Activated CD4-positive, alpha-beta T cell treated with anti-CD3 and anti-CD28 coated beads, Interleukin-2, amount 50 U/mL, for 48 hours (primary cell): Measurements from ENCODE around the gene C1GALT1C1L.
A peak's percentile ranks its signal among the peaks of the same experiment; 100 is the strongest.
"Not testable (repeated sequence)": the region's sequence is repeated elsewhere in the genome, so short reads cannot be mapped to it uniquely, and the experiment has no call there.

Experiments
- DNase-seq, 2 experiments: peaks; one replicate each; pipeline ENCODE4 v3.0.0-alpha.2; 2020

Gene C1GALT1C1L

DNA sequence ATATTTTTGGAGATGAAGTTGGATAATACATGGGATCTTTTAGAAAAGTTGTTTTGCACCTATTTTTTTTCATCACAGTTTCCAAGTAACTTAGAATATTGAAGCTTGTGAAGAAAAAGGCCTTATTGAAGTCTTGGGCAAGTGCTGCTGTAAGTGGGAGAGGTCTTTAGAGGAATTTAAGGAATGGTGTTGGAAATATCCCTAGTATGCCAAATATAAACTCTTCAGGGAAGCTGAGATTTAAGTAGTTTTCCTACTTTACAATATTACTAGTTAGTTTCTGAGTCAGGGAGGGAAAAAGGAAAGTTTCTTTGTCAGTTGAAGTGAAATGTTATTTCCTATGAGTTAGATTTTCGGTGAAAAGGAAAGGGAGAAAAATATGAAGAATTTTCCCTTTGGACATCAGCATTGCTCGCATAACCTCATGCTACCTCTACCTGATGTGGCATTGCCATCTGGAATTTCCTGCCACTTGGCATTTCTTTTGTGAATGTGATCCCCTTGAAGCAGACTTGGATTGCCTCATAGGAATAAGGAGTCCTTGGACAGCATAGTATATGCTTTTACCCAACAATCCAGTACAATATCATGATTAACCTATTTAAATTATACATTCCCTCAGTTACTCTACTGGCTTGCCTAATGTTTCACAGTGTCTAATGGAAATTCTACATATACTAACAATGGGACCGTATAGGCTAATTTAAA, 27.1 kb downstream of the C1GALT1C1L start:
- DNase-seq: no peak

DNA sequence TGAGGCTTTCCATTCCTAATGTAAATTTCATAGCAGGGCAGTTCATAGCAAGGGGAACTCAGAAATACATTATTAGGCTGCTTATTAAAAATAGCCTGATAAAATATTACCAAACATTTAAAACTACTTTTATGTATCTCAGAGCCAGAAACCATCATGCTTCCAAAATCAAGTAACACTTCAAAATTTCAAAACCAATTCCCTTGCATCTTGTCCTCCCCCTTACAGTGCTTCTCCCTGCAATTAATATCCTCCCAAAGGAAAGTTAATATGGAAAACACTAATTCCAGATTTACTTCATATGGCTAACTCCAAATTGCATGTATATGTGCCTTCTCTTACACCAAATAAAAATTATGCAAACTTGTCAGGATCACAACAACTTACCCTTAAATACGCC, 32.5 kb downstream of the C1GALT1C1L start:
- no peak for DNase-seq

DNA sequence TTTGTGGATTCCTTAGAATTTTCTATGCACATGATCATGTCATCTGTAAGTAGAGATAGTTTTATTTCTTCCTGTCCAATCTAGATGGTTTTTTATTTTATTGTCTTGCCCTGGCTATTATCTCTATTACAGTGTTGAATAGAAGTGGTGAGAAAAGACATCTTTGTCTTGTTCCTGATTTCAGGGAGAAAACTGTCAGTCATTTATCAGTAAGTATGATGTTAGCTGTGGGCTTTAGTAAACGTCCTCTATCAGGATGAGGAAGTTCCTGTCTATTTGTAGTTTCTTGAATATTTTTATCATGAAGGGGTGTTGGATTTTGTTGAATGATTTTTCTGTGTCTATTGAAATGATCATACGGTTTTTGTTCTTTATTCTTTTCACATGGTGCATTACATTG, 33.9 kb downstream of the C1GALT1C1L start:
- no peak for DNase-seq

DNA sequence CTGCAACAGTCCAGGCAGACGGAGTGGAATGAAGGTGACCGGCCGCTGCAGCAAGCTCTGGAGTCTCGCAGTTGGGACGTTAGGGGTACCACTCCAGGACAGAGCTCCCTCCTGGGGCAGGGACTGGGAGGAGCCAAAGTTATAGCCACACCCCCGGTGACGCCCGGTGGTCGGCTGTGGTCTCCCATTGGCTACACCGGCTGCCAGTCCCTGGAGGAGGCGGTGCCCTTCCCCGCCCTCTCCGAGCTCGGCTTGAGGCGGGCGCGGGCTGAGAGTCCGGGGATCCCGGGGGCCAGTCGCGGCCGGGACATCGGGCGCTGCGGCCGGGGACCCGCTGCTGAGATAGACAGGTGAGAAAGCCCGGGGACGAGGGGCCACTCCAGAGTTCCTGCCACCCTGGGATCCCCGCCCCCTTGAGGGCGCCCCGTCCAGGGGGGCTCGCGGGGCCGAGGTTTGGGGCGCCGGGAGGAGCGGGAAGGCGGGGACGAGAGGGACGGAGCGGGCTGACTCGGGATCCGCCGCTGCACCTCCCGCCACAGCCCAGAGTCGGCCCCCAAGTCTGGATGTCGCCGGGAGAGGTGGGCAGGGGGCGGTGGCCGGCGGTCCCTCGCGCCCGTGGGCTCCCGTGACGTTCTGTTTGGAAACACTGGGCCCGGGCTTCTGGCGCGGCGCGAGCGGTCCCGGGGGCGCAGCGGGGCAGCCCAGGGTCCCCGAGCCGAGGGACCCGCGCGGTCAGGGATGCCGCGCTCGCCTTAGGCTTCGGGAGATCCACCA, 39.0 kb downstream of the C1GALT1C1L start, which contains the start of gene PLEKHH2:
TSS of gene PLEKHH2 (plus strand) at position 231 of the 774 bp plus-strand sequence. CDS start 7,414 bp downstream, outside the sequence.
- DNase-seq: peak; percentile 93 to 95

DNA sequence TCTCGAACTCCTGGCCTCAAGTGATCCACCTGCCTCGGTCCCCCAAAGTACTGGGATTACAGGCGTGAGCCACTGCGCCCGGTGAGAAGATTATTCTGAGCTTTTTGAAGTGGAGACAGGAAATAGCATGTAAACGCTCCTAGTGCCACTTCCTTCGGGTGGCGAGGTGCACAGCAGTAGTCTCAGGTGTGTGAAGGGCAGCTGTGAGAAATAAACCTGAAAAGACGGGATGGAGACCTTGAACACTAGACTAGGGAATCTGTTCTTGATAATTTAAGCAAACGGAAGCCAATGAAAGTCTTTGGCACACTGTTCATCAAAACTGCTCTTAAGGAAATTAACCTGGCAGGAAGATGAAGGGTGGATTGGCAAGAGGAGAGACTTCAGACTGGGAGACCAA, 39.6 kb downstream of the C1GALT1C1L start:
- DNase-seq: peak; percentile 16 to 22

DNA sequence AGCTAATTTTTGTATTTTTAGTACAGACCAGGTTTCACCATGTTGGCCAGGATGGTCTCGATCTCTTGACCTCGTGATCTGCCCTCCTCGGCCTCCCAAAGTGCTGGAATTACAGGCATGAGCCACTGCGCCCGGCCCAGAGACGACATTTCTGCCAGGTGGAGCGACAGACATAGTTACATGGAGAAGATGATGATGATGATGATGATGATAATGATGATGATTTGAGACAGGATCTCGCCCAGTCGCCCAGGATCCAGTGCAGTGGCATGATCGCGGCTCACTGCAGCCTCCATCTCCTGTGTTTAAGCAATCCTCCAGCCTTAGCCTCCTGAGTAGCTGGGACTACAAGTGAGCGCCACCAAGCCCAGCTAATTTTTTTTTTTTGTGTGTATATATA, 40.1 kb downstream of the C1GALT1C1L start:
- DNase-seq: not testable (repeated sequence)

DNA sequence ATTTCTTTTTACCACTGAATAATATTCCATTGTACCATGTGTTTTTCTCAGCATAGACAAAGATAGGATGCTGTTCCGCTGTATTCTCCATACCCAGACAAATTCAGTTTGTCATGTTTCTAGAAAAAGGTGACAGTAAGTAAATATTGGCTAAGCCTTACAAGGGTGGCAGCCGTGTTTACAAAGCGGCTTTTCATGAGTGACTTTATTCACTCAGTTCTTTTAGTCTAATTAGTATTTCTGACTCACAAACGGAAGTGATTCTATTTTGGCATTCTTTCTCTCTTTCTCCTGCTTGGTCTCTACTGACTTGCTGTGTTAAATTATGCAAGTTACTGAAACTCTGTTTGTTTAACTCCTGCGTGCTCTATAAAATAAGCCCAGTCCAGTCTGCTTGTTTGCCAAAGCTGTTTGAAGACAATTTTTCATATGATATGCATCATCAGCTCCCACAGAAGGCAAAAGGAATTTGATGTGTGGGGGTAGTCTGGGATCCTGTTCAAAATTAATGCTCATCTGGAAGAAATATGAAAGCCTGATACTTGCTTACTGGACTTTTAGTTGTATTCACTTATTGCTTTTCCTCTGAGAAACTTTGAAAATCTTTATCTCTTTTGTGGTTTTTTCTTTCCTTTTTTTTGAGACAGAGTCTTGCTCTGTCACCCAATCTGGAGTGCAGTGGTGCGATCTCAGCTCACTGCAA, 41.5 kb downstream of the C1GALT1C1L start:
- no peak for DNase-seq

DNA sequence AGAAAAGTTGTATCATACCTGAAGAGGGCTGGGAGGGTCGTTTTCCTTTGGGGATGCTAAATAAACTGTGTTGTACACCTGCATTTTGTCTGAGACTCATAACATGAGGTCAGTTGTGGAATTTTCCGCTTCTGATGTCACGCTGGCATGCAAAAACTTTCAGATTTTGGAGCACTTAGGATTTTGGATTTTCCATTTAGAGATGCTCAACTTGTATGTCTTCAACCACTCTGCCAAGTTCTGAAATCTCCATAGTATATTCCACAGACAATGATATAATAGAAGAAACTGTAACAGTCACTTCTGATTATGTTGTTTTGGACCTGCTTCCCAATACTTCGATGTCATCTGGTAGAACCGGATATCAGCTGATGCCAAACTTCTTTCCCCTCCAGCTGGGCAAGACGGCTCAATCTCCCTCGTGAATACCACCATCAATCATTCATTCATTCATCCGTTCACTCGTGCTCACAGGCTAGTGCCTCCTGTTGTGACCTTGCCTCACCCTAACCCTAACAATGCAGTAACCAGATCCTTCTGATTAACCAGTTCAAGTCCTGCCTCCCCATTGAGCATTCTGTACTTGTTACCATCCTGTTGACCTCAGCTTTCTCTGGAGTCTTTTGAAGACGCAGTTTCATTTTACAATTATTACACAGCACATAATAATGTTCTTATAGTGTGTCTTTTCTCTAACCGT, 44.5 kb downstream of the C1GALT1C1L start:
- DNase-seq: no peak
